GM18505 (cell line): ENCODE data around the gene ANKRD27.
"Not testable (repeated sequence)": the region's sequence is repeated elsewhere in the genome, so short reads cannot be mapped to it uniquely, and the experiment has no call there.

Experiments used
- ATAC-seq: cut with Tn5 transposase; IDR thresholded peaks from one replicate; pipeline ENCODE4 v1.9.1; 2021; ENCODE audit not compliant: unreplicated experiment
- POLR2A ChIP-seq: IDR thresholded peaks from 4 replicates; pipeline ENCODE4 v1.6.1; 2011; ENCODE audit warnings: borderline replicate concordance; ENCODE audit not compliant: insufficient read depth, insufficient read length; ENCODE audit errors: extremely low read depth

Gene ANKRD27

GRCh38 chr19:32619051-32619685 lies 55.8 kb downstream of the ANKRD27 start:
- no peak for ATAC-seq
- no peak for TF ChIP-seq POLR2A

GRCh38 chr19:32615569-32615968 lies 59.4 kb downstream of the ANKRD27 start:
- no peak for TF ChIP-seq POLR2A
- no peak for ATAC-seq

- no peak for ATAC-seq
- TF ChIP-seq POLR2A, result no peak
Observed at GRCh38 chr19:32614916-32615315, 60.1 kb downstream of the ANKRD27 start.

- no peak for ATAC-seq
Observed at GRCh38 chr19:32613008-32613407, 62.0 kb downstream of the ANKRD27 start.

GRCh38 chr19:32611161-32611560 lies 63.8 kb downstream of the ANKRD27 start:
- TF ChIP-seq POLR2A, result no peak
- no peak for ATAC-seq

More at GRCh38 chr19:32613008-32613407, 62.0 kb downstream of the ANKRD27 start:
- TF ChIP-seq POLR2A, result no peak

GRCh38 chr19:32607479-32607878 lies 67.5 kb downstream of the ANKRD27 start:
- TF ChIP-seq POLR2A, result no peak
- no peak for ATAC-seq

- ATAC-seq, result no peak
- TF ChIP-seq POLR2A, result no peak
Observed at GRCh38 chr19:32606289-32606688, 68.7 kb downstream of the ANKRD27 start.

GRCh38 chr19:32605544-32605943 lies 69.4 kb downstream of the ANKRD27 start:
- ATAC-seq, result no peak
- no peak for TF ChIP-seq POLR2A

GRCh38 chr19:32603961-32604360 lies 71.0 kb downstream of the ANKRD27 start:
- TF ChIP-seq POLR2A, result no peak
- no peak for ATAC-seq

- no peak for ATAC-seq
- no peak for TF ChIP-seq POLR2A
Observed at GRCh38 chr19:32599736-32600157, 75.2 kb downstream of the ANKRD27 start.

GRCh38 chr19:32599258-32599657 lies 75.7 kb downstream of the ANKRD27 start:
- ATAC-seq, result no peak
- no peak for TF ChIP-seq POLR2A

GRCh38 chr19:32598022-32598421 lies 77.0 kb downstream of the ANKRD27 start:
- no peak for ATAC-seq
- TF ChIP-seq POLR2A, result no peak

GRCh38 chr19:32595491-32595890 lies 79.5 kb downstream of the ANKRD27 start:
- no peak for ATAC-seq

GRCh38 chr19:32594021-32594420 lies 81.0 kb downstream of the ANKRD27 start:
- ATAC-seq, result no peak
- no peak for TF ChIP-seq POLR2A

More at GRCh38 chr19:32595491-32595890, 79.5 kb downstream of the ANKRD27 start:
- TF ChIP-seq POLR2A, result no peak

GRCh38 chr19:32587747-32588504 lies 87.1 kb downstream of the ANKRD27 start:
- ATAC-seq, result not testable (repeated sequence)
